Measurements from ENCODE around the gene PDZD8.

Gene PDZD8

DNA sequence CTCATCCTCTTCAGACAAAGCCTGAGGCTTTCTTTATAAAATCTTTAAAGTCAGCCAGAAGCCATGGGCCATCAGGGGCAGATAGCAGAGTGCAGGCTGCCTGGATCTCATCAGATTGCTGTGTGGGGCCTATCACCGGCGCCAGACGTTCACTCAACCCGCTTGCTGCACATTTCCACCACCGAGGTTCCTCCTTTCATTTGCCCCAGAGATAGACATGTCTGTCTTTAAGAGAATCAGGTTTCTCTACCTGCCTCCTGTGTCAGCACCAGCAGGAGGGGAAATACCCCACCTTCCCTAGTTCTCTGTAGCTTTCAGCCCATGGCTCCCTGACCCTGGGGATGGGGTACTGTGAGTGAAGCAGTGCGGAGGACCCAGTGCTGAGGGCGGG, 112.3 kb downstream of the PDZD8 start:
- no peaks in the 10 kb centered on the region for H3K4me1 ChIP-seq (ENCODE audit: insufficient read depth, low read length, severe bottlenecking)
- no peaks in the 10 kb centered on the region for H4K20me1 ChIP-seq (ENCODE audit: insufficient read depth, low read length)
- H3K36me3 ChIP-seq (ENCODE audit: insufficient read depth, low read length), result no peaks in the 10 kb centered on the region
- H3K27me3 ChIP-seq (ENCODE audit: insufficient read depth, low read length), result 0 out of 2 replicates have a peak, but pooled peaks cover 5% of the 10 kb centered on the region
- H3K4me3 ChIP-seq (ENCODE audit: low read depth, low read length, poor library complexity, severe bottlenecking), result no peak overlapping the region
- H3K9me3 ChIP-seq (ENCODE audit: low read length), result no peaks in the 10 kb centered on the region
- H3K27ac ChIP-seq (ENCODE audit: low read depth, low read length, poor library complexity, severe bottlenecking), result no peak overlapping the region
- no peaks in the 10 kb centered on the region for H3K79me2 ChIP-seq (ENCODE audit: insufficient read depth, low read length)
- no peak overlapping the region for H3K4me2 ChIP-seq (ENCODE audit: low read length)
- no peaks in the 10 kb centered on the region for H3K9me2 ChIP-seq (ENCODE audit: low read depth, low read length)
- H3K9ac ChIP-seq (ENCODE audit: low read length), result no peak overlapping the region
- TF ChIP-seq, protein P1, sequence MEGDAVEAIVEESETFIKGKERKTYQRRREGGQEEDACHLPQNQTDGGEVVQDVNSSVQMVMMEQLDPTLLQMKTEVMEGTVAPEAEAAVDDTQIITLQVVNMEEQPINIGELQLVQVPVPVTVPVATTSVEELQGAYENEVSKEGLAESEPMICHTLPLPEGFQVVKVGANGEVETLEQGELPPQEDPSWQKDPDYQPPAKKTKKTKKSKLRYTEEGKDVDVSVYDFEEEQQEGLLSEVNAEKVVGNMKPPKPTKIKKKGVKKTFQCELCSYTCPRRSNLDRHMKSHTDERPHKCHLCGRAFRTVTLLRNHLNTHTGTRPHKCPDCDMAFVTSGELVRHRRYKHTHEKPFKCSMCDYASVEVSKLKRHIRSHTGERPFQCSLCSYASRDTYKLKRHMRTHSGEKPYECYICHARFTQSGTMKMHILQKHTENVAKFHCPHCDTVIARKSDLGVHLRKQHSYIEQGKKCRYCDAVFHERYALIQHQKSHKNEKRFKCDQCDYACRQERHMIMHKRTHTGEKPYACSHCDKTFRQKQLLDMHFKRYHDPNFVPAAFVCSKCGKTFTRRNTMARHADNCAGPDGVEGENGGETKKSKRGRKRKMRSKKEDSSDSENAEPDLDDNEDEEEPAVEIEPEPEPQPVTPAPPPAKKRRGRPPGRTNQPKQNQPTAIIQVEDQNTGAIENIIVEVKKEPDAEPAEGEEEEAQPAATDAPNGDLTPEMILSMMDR (IDR thresholded peaks at IDR 0.05; ENCODE audit: low read length), result no peak
- TF ChIP-seq EZH2 (IDR thresholded peaks at IDR 0.05; ENCODE audit: borderline replicate concordance, low read length), result no peak
- no peak overlapping the region for H2AFZ ChIP-seq (ENCODE audit: low read length)
- H3F3A ChIP-seq (ENCODE audit: insufficient read depth, low read length), result no peaks in the 10 kb centered on the region

DNA sequence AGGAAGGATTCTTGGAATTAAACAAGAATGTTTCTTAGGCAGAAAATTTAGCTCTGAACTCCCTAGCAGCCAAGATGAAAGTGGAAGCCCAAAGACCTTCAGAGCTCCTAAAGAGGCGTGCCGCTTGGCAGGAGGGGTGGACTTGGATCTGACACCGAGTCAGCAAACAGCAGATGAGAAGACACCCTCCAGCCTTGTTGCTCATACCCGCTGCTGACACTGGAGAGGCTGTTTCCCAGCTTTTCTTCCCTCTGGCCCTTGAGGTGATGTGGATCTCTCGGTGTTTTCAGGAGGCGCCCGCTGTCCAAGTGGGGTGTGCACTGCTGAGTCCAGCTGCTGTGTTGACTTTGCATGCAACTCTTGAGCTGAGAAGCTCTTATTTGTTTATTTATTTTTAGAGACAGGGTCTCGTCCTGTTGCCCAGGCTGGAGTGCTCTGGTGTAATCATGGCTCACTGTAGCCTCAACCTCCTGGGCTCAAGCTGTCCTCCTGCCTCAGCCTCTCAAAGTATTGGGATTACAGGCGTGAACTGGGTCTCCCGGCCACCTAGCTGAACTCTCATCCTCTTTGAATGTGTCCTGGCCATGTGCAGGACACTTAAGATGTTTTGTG, 112.8 kb downstream of the PDZD8 start:
- Histone ChIP-seq H3K4me3 (ENCODE audit: low read depth, low read length, poor library complexity, severe bottlenecking) (no peak overlapping the region), H3K27me3 (ENCODE audit: insufficient read depth, low read length) (0 out of 2 replicates have a peak, but pooled peaks cover 5% of the 10 kb centered on the region), H3K4me2 (ENCODE audit: low read length) (no peak overlapping the region), H3K9me3 (ENCODE audit: low read length) (no peaks in the 10 kb centered on the region), H2AFZ (ENCODE audit: low read length) (no peak overlapping the region), H3K9me2 (ENCODE audit: low read depth, low read length) (no peaks in the 10 kb centered on the region), H3K79me2 (ENCODE audit: insufficient read depth, low read length) (no peaks in the 10 kb centered on the region), H3K27ac (ENCODE audit: low read depth, low read length, poor library complexity, severe bottlenecking) (no peak overlapping the region), H3K9ac (ENCODE audit: low read length) (no peak overlapping the region), H3K36me3 (ENCODE audit: insufficient read depth, low read length) (no peaks in the 10 kb centered on the region), H3F3A (ENCODE audit: insufficient read depth, low read length) (no peaks in the 10 kb centered on the region), H3K4me1 (ENCODE audit: insufficient read depth, low read length, severe bottlenecking) (no peaks in the 10 kb centered on the region), H4K20me1 (ENCODE audit: insufficient read depth, low read length) (no peaks in the 10 kb centered on the region)
- no peak for TF ChIP-seq EZH2 (IDR thresholded peaks at IDR 0.05; ENCODE audit: borderline replicate concordance, low read length)

DNA sequence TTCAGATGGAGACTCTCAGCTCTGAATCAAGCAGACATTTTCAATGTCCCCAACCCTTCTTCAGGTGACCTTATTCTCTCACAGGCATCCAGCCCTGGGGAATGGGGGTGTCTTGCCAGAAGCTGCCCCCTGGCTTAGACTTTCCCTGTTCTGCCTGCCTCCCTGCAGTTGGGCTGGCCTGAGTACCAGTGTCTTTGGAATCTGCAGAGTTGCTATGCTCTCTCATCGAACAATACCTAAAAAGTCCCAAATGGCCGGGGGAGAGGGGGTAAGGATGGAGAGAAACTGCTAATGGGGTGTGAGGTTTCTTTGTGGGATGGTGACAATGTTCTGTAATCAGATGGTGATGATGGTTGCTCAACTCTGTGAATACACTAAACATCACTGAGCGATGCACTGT, 113.7 kb downstream of the PDZD8 start:
- Histone ChIP-seq H3K9ac (ENCODE audit: low read length) (no peak overlapping the region), H4K20me1 (ENCODE audit: insufficient read depth, low read length) (no peaks in the 10 kb centered on the region), H3K4me1 (ENCODE audit: insufficient read depth, low read length, severe bottlenecking) (no peaks in the 10 kb centered on the region), H2AFZ (ENCODE audit: low read length) (no peak overlapping the region), H3K27me3 (ENCODE audit: insufficient read depth, low read length) (0 out of 2 replicates have a peak, but pooled peaks cover 5% of the 10 kb centered on the region), H3K27ac (ENCODE audit: low read depth, low read length, poor library complexity, severe bottlenecking) (no peak overlapping the region), H3K9me2 (ENCODE audit: low read depth, low read length) (no peaks in the 10 kb centered on the region), H3K4me2 (ENCODE audit: low read length) (no peak overlapping the region), H3K4me3 (ENCODE audit: low read depth, low read length, poor library complexity, severe bottlenecking) (no peak overlapping the region), H3K79me2 (ENCODE audit: insufficient read depth, low read length) (no peaks in the 10 kb centered on the region), H3F3A (ENCODE audit: insufficient read depth, low read length) (no peaks in the 10 kb centered on the region), H3K36me3 (ENCODE audit: insufficient read depth, low read length) (no peaks in the 10 kb centered on the region), H3K9me3 (ENCODE audit: low read length) (no peaks in the 10 kb centered on the region)
- TF ChIP-seq, protein P1 (IDR thresholded peaks at IDR 0.05; ENCODE audit: low read length), result no peak
- TF ChIP-seq EZH2 (IDR thresholded peaks at IDR 0.05; ENCODE audit: borderline replicate concordance, low read length), result no peak

DNA sequence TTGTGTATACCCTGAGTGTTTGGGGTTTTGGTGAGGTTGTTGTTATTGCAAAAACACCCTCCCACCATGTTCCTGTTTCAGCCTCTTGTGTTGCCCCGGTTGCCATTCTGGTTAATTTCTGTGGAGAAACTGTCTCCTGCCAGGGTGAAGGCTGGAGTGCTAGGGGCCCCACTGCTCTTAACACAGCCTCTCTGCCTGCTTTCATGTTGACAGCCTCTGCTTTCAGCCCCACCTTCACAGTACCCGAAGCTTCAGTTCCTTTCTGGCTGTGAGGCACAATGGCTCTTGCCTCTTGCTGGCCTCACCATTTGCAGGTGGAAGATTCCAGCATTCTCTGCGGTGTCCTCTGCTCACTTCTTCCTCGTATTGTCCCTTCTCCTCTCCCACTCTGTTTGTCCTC, 115.2 kb downstream of the PDZD8 start:
- H3K4me3 ChIP-seq (ENCODE audit: low read depth, low read length, poor library complexity, severe bottlenecking), result no peak overlapping the region
- no peak overlapping the region for H3K4me2 ChIP-seq (ENCODE audit: low read length)
- no peak overlapping the region for H3K9ac ChIP-seq (ENCODE audit: low read length)
- no peak overlapping the region for H2AFZ ChIP-seq (ENCODE audit: low read length)
- no peaks in the 10 kb centered on the region for H3K9me2 ChIP-seq (ENCODE audit: low read depth, low read length)
- H3K27me3 ChIP-seq (ENCODE audit: insufficient read depth, low read length), result 0 out of 2 replicates have a peak, but pooled peaks cover 5% of the 10 kb centered on the region
- H3K9me3 ChIP-seq (ENCODE audit: low read length), result no peaks in the 10 kb centered on the region
- no peaks in the 10 kb centered on the region for H3F3A ChIP-seq (ENCODE audit: insufficient read depth, low read length)
- H4K20me1 ChIP-seq (ENCODE audit: insufficient read depth, low read length), result no peaks in the 10 kb centered on the region
- H3K36me3 ChIP-seq (ENCODE audit: insufficient read depth, low read length), result no peaks in the 10 kb centered on the region
- no peak overlapping the region for H3K27ac ChIP-seq (ENCODE audit: low read depth, low read length, poor library complexity, severe bottlenecking)
- no peak for TF ChIP-seq EZH2 (IDR thresholded peaks at IDR 0.05; ENCODE audit: borderline replicate concordance, low read length)
- TF ChIP-seq, protein P1 (IDR thresholded peaks at IDR 0.05; ENCODE audit: low read length), result no peak
- H3K4me1 ChIP-seq (ENCODE audit: insufficient read depth, low read length, severe bottlenecking), result no peaks in the 10 kb centered on the region
- H3K79me2 ChIP-seq (ENCODE audit: insufficient read depth, low read length), result no peaks in the 10 kb centered on the region

All from OCI-LY1 (cell line).